GM12872 (cell line): Measurements from ENCODE around the gene RAPGEF4.

Experiments
- TF ChIP-seq, protein P1 (sequence below): IDR thresholded peaks from 3 replicates; pipeline ENCODE4 v1.5.1; 2011; ENCODE audit warnings: low read depth, mild to moderate bottlenecking, low read length, moderate library complexity; ENCODE audit not compliant: insufficient read depth

The RAPGEF4 gene

DNA sequence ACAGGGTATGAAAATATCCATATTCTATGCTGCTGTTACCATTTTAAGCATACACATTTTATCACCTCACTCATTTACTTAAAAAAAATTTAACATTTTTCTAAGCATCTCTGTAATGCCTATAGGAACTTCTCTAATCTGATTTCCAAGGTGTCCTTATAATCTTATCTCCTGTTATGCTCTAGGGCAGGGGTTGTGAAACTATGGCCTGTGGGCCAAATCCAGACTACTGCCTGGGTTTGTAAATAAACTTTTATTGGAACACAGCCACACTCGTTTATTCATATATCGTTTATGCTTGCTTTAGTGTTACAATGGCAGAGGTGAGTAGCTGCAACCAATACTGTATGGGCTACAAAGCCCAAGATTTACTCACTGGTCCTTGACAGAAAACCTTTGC lies 151.6 kb downstream of the RAPGEF4 start:
- TF ChIP-seq, protein P1, sequence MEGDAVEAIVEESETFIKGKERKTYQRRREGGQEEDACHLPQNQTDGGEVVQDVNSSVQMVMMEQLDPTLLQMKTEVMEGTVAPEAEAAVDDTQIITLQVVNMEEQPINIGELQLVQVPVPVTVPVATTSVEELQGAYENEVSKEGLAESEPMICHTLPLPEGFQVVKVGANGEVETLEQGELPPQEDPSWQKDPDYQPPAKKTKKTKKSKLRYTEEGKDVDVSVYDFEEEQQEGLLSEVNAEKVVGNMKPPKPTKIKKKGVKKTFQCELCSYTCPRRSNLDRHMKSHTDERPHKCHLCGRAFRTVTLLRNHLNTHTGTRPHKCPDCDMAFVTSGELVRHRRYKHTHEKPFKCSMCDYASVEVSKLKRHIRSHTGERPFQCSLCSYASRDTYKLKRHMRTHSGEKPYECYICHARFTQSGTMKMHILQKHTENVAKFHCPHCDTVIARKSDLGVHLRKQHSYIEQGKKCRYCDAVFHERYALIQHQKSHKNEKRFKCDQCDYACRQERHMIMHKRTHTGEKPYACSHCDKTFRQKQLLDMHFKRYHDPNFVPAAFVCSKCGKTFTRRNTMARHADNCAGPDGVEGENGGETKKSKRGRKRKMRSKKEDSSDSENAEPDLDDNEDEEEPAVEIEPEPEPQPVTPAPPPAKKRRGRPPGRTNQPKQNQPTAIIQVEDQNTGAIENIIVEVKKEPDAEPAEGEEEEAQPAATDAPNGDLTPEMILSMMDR, result no peak

- TF ChIP-seq, protein P1, result no peak
Observed at GRCh38 chr2:172888714-172889669, 153.3 kb downstream of the RAPGEF4 start.

DNA sequence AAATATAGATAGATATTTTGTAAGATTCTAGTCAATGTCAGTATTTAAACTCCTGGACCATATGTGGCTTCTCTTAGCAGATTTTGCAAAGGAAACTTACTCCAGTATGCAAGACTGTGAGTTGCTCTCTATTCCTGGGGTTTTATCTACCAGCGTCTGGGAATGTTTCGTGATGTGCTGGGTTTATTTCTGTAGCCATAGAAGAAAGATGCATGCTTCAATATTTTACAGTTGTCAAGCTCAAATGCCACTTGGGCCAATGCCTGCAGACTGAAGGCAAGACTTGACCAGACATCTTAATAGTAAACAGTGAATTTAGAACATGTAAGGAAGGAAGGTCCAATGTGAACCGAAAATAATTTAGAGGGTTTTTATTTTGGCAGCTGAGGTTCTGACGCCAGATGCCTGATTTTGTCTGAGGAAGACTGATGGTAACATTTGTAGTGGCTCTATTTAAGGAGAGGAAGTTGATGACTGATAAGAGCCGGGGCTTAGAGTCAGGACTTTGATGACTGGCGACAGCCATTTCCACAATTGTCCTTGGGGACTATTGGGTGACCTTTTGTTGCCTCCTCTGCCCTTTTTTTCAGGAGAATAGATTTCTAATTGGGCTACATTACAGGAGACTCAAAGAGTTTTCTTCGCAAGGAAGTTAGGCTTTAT lies 154.3 kb downstream of the RAPGEF4 start:
- TF ChIP-seq, protein P1, result no peak

DNA sequence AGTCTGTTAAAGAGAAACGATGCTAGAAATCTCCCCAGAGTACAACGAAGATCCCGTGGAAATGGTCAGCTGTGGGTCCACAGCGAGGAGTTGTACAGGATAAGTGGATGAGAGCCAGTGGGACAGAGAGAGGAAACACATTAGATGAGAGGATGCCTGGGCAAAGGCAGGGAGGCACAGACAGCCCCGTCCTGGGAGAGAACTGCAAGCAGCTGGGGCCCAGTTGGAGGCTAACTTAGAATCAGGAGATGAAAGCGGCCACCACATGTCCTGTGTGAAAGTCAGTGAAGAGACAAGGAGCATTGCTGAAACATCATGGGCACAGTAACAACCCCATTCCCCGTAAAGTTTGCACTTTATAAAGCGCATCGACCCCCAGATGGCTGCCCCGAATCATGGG lies 157.5 kb downstream of the RAPGEF4 start:
- TF ChIP-seq, protein P1, result no peak

DNA sequence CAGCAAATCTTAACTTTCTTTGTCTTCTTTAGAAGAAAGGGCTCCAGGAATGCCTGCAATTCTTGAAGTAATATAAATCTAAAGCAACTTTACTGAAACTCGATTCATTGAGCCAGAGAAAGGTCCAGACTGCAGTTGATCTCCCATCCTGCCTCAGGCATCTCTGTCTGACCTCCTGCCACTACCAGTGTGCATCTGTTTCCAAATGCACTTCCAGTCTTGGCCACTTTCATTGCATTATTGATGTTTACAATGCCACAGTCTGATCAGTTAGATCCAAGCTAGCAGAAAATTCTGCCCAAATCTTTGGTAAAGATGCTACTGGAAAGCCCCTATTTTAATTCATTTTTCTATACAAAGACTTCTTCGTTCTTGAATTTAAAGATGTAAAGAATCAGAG lies 158.0 kb downstream of the RAPGEF4 start:
- TF ChIP-seq, protein P1, result no peak

- TF ChIP-seq, protein P1, result no peak
Observed at GRCh38 chr2:172894689-172895387, 159.2 kb downstream of the RAPGEF4 start.

GRCh38 chr2:172896661-172897081 lies 161.0 kb downstream of the RAPGEF4 start:
- TF ChIP-seq, protein P1, result no peak
